GM18873 (cell line): Measurements from ENCODE around the gene STK24.

Source experiments
- ATAC-seq: cut with Tn5 transposase; IDR thresholded peaks from one replicate; pipeline ENCODE4 v1.9.1; 2021; ENCODE audit warnings: mild to moderate bottlenecking, moderate library complexity, moderate number of reproducible peaks; ENCODE audit not compliant: unreplicated experiment, low FRiP score

Gene STK24

DNA sequence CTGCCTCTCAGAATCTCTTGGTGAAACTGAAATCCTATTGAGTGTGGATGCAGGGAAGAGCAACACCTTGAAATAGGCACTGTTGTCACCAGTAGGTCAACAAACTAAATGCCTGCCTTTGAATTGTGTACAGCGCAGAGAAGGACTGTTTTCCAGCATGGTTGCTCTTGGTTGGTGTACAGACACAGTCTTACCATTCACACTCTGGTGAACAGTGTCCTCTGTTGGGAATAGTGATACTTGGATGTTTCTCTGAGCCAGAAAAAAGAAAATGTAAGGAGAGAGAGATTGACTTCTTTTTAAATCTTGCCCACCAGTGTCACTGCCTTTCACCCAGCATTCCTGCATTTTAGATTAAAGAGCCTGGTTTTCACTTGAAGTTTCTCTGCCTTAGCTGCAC lies 179.7 kb downstream of the STK24 start:
- ATAC-seq, result no peak

DNA sequence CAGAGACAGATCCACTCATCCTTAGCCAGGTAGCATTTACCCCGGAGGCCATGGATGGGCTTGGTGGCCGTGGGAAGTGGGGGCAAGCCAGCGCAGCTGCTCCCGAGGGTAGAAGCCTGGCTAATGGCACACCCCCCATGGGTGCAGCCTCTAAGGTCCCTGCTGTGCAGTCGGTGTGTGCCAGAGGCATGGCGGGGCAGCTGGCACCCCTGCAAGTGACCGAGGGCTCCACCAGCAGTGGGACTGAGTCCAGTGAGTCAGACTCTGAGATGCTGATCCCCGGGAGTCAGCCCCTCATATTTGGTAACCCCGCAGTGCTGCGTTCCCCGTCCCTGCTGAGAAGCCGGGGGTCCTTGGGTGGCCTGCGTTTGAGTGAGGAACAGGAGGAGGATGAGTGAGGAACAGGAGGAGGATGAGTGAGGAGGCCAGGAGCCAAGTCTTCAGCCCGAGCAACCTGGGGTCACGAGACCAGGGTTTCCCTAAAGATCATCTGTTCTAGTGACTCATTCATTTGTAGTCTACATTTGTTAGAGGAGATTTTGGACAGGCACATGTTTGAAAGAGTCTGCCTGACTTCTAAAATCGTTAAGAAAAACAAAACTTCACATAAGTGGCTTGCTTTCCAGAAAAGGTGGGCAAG lies 180.7 kb downstream of the STK24 start:
- no peak for ATAC-seq
